Ovary (tissue), 3 donors: ENCODE measurements around the gene EPB41L2.

ENCODE experiments used
- CTCF ChIP-seq, 3 donors: fragments of 450-650 bp in 2 of 3; fragments of 200-600 bp in 1 of 3; IDR thresholded peaks; one replicate each; pipeline versions ENCODE4 v1.5.1 to v1.8.0; 2016 to 2022; ENCODE audit warnings: antibody characterized with exemption in 3 of 3, mild to moderate bottlenecking in 1 of 3
- EP300 ChIP-seq: sonication (generic); formaldehyde crosslinking; IDR thresholded peaks from one replicate; pipeline ENCODE4 v1.6.1; 2017; ENCODE audit warnings: antibody characterized with exemption
- POLR2A ChIP-seq: fragments of 450-650 bp; IDR thresholded peaks from one replicate; pipeline ENCODE4 v1.6.1; 2017; ENCODE audit warnings: antibody characterized with exemption, mild to moderate bottlenecking, moderate library complexity
- donor health status: DM: no; HTN: no; CAD: no.

DNA sequence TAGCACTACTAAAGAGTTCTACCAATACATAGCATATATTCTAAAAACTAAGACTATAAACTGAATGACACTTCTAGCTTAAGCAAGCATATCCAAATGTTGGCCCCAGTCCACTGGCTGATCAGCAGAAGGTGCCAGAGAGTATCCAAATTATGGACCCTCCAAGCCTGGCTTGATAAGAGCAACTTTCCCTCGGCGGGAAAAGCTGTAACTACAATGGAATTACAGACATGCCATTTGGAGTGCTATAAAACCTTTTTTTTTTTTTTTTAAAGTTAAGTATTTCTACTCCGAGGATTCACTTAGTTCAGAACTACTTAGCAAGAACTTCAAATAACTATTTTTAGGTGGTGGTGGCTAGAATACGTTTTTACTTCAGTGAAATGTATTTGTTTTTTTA is 94.6 kb downstream of the EPB41L2 start:
- no peak for TF ChIP-seq CTCF (IDR thresholded peaks at IDR 0.05)
- TF ChIP-seq POLR2A: no peak
- no peak for TF ChIP-seq EP300
